ENCODE data around the gene LRATD1. TPM values are rescaled to one million over a fixed set of nuclear protein-coding genes. Genes with fewer than 3 reads are reported as not detected.
"Not testable (repeated sequence)": the region's sequence is repeated elsewhere in the genome, so short reads cannot be mapped to it uniquely, and the experiment has no call there.

LRATD1 gene, protein sequence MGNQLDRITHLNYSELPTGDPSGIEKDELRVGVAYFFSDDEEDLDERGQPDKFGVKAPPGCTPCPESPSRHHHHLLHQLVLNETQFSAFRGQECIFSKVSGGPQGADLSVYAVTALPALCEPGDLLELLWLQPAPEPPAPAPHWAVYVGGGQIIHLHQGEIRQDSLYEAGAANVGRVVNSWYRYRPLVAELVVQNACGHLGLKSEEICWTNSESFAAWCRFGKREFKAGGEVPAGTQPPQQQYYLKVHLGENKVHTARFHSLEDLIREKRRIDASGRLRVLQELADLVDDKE
- 27.8 and 29.3 TPM in 2 replicates for polyA plus RNA-seq (2014; cell fraction: cytosol; rRNA removed)
- 40.7 and 57.5 TPM in 2 replicates for polyA plus RNA-seq (2014; cell fraction: nucleus; rRNA removed)

DNA sequence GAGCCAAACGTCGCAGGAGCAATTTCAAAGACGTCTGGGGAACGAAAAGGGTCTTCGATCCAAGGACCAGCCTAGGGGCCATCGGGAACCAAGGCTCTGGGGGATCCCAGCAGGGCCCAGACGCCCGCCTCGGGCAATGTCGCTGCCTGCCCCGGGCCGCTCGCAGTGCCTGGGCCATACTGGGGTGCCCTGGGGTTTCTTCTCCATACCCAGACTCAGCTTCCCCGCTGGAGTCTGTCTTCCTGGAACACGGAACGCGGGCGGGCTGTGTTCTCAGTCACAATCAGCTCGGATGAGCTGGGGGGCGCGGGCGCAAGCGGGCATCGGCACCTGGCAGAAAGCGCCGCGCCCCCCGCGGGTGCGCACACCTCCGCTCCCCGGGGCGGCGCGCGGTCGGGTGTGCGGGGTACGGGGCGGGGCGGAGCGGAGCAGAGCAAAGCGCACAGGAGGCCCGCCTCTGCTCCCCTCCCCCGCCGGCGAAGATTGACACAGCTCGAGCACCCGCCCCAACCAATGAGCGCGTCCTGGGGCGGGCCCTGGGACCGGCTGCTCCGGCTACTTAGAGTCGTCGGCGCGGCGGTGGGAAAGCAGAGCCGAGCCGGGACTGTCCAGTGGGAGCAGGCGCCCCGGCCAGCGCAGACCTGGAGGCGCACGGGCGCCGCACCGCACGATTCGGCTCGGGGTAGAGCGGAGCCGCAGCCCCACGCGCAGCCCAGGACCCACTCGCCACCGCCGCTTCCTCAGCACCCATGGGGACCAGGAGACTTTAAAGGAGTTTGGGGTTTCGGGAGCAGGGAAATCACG, at the start of gene LRATD1:
LRATD1 (plus strand) TSS at position 585 of the 804 bp plus-strand sequence. CDS start 1,263 bp downstream, outside the sequence.
- peak; percentile 92 for DNase-seq (ENCODE audit: low spot score)

DNA sequence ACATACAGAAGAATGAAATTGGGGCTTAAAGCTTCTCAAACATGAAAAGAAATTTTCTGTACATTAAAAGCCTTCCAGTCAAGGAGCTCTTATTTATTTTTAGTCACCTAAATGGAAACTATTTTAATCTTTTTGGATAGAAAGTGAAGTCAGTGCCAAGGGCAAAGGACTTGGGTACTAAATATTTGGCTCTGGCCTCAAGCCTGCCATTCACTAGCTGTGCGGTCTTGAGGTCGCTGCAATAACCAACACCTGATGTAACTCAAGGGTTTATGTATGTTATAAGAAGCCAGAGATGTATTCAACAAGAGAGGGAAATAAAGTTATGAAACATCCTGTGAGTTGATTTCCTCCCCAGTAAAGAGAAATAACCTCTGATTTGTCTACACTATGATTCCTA, 49.5 kb upstream of the LRATD1 start:
- no peak for DNase-seq (ENCODE audit: low spot score)

DNA sequence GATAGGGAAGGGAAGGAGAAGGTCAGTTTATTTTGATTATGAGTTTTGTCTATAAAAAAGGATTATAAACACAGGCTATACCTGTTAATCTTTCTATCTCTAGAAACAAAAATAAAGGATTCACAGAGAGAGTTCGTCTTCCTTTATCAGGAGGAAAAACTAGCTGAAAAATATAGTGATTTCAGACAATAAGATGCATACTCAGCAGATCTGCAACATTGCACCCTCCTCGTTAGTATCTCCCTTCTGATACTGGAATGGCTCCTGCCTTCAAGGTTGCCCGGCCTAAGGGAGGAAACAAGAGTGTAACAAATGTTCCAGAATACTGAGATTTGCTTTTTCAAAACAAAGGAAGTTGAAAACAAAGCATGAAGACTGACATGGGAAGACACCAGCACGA, 48.7 kb upstream of the LRATD1 start:
- no peak for DNase-seq (ENCODE audit: low spot score)

DNA sequence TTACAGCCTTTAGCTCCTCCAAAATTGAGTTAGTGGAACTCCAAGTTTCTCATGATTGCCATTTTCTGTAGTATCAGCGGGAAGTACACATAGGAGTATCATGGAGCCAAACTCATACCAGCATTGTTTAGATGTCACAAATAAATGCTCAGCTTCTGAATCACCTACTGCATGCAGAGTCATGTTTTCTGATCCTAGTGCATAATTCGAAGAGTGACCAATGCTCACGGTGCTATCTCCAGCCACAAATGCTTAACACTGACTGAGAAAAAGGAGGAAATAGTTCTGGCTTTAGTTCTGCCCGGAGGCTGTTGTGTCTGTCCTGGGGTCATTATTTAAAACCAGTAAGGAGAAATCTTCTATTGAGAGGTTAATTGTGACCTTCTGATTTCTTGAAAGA, 45.4 kb upstream of the LRATD1 start:
- DNase-seq (ENCODE audit: low spot score) = no peak

DNA sequence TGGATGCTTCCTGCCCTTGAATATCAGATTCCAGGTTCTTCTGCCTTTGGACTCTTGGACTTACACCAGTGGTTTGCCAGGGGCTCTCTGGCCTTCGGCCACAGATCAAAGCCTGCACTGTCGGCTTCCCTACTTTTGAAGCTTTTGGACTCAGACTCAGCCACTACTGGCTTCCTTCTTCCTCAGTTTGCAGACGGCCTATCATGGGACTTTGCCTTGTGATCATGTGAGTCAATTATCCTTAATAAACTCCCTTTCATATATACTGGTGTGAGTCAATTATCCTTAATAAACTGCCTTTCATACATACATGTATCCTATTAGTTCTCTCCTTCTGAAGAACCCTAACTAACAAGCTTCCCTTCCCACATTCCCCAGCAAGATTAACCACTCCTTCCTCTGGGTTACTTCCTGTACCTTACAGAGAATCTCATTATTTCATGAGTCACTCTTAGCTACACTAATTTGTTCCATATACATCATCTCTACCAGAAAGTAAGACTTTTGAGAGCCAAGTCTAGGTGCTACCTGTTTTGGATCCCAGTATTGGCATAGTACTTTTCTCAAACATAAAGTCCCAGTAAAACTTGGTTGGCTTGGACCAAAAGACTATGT, 31.3 kb upstream of the LRATD1 start:
- no peak for DNase-seq (ENCODE audit: low spot score)

DNA sequence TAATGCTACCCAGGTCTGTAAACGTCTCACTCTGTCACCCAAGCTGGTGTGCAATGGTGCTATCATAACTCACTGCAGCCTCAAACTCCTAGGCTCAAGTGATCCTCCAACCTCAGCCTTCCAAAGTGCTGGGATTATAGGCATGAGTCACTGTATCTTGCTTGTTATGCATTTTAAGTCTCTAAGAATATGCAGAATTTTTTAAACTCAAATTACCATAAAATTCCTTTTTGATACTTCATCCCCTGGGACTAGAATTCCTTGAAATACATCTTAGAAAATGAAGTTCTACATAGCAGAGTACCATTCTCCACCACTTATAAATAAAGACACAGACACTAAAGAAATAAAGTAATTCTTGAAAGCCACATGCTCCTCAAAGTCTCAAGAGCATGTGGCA, 30.2 kb upstream of the LRATD1 start:
- no peak for DNase-seq (ENCODE audit: low spot score)

DNA sequence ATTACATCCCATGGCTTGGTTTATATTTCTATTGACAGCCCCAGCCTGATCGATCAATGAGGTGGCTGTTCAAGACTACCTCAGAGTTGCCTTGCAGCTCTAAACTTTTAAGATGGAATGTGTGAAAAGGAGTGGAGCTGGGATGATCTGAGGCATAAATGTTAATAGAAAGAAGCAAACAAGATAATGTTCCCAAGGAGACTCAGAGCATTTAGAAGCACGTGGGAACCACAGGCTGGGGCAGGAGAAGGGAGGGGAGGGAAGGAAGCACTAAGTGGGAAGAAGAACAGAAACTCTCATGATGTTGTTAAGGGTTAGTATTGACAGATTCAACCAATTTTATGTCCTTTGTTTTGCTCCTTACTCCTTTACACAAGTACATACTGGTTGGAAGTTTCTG, 28.8 kb upstream of the LRATD1 start:
- DNase-seq (ENCODE audit: low spot score) = no peak

DNA sequence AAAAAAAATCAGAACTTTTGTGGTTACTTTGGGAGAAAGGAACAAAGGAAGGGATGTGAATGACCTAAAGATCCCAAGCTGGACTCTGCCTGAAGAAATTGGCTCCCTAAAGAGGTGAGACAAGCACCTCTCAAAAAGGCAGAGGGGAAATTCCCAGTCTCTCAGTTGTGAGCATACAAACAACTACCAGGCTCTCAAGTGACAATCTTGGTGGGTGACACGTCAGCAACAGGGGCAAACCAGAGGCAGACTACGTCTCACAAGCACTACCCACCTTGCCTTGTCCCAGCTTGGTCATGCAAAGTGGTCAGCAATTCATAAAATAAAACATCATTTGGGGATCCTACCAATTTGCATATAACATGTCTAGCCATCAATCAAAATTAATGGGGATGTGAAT, 24.3 kb upstream of the LRATD1 start:
- DNase-seq (ENCODE audit: low spot score) = no peak

DNA sequence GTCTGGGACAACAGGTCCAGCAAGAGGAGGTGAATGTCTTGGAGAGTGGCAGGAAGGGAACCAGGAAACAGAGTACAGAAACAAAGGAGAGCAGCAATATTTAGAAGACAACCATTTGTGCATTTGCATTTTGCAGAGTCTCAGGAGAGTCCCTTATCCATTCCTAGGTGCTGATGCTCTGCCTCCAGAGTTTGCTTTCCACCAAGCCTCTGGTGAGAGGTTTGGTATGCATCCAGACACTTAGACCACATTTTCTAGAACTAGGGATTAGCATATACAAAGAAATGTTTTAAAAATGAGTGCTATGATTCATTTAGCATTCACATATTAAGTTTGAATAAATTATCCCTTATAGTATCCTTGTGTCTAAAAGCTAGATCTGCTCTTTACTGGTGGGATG, 18.5 kb upstream of the LRATD1 start:
- DNase-seq (ENCODE audit: low spot score) = no peak

DNA sequence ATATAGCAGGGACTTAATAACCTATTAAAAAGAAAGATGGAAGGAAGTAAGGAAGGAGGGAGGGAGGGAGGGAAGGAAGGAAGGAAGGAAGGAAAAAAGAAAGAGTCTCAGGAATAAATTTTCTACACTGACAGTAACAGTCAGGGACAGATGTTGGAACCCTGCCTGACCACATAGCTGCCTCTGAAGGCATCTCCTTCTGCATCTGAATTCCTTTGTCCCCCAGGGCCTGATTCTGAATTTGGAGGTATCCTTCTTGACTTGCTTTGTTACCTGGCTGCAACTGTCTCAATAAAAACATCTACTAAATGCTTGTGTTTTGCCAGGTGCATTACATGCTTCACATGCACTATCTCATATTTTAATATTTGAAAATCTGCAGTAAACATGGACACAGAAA, 17.4 kb upstream of the LRATD1 start:
- DNase-seq (ENCODE audit: low spot score) = no peak

DNA sequence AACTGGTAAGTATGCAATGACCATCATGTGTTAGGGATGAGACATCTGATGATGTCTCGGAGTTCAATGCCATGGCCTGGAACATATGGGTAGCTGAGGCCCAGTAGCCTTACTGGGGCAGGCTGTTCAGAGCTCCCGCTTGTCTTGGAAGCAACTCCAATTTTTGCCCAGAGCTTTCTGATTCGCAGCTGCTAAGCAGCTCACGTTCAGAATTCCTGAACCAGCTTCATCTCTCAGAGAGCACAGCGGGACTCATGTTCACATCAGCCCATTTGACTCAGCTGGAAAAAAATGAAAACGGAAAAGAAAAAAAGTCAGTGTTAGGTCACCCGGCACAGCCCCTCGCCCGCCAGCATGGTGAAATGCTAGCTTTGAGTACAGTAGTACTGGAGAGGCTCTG, 16.8 kb upstream of the LRATD1 start:
- DNase-seq (ENCODE audit: low spot score) = no peak

DNA sequence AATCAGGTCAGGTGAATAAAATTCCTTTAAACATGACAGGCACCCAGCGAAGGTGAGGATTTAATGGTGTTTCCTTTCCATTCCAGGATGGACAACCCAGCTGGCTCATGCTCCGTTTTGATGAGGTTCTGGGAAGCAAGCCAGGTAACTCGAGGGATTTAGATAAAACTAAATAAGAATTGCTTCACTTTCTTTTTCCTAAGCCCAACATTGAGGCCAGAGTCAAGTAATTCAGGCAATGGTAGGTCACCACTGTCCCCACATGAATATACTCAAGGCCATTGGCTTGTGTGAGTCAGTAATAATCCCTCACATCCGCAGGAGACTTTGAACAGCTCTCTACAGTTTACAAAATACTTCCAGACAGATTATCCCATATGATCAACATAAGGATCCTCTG, 16.2 kb upstream of the LRATD1 start:
- no peak for DNase-seq (ENCODE audit: low spot score)

DNA sequence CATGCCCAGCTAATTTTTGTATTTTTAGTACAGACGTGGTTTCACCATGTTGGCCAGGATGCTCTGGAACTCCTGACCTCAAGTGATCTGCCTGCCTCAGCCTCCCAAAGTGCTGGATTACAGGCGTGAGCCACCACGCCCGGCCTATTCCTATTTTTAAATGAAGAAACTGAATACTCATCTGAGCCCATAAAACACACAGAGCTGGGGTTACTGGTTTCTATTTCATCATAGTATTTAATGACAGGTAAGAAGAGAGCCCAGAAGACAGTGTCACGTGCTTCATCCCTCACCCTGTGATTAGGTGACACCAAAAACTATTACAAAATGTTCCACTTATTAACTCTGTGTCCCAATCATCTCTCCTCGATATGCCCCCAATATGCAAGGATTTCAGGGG, 15.6 kb upstream of the LRATD1 start:
- DNase-seq (ENCODE audit: low spot score) = no peak

DNA sequence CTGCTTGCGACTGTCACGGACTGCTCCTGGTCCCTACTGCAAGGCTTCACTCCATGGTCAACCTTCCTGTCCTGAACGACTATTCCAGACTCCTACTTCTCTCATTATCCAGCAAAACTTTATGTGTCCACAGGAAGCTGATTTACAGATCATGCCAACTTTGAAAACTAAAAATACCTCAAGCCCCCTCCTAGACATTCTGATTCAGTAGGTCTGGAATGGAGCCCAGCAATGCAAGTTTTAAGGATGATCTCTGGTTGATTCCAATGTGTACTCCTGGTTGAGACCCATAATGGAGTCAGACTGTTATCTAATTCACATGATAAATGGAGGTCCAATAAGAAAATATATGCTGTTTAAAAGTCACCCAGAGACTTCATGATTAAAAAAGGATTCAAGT, 13.1 kb upstream of the LRATD1 start:
- DNase-seq (ENCODE audit: low spot score) = no peak

DNA sequence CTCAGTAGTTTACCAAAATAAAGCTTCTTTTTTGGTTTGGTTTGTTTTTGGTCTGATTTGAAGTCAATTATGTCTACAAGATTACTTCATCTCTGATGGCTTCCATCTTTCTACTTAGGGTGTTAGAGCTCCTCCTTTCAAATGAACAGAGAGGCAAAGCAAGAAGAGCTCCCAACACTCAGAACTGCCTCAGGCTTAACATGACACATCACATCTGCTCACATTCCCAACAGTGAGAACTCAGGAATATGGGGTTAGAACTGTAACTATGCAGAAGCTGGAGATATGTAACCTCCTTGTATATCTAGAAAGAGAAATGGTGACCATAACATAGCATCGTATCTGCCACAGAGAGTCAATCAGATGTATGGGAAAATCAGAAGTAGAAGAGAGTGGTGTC, 11.4 kb upstream of the LRATD1 start:
- DNase-seq (ENCODE audit: low spot score) = no peak

DNA sequence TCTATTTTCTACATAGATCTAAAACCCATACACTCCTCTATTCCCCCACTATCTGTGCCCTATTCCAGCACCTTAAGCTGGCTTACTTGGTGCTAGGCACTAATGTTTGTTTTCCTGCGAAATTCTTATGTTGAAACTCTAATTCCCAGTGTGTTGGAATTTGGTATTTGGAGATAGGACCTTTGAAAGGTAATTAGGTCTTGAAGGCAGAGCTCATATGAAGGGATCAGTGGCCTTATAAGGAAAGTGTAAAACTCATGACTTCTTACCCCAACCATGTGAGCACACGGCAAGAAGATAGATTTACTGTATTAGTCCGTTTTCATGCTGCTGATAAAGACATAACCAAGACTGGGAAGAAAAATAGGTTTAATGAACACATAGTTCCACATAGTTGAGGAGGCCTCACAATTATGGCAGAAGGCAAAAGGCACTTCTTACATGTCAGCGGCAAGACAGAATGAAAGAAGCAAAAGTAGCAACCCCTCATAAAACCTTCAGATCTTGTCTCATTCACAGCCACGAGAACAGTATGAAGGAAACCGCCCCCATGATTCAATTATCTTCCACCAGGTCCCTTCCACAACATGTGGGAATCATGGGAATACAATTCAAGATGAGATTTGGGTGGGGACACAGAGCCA, 10.5 kb upstream of the LRATD1 start:
- no peak for DNase-seq (ENCODE audit: low spot score)

DNA sequence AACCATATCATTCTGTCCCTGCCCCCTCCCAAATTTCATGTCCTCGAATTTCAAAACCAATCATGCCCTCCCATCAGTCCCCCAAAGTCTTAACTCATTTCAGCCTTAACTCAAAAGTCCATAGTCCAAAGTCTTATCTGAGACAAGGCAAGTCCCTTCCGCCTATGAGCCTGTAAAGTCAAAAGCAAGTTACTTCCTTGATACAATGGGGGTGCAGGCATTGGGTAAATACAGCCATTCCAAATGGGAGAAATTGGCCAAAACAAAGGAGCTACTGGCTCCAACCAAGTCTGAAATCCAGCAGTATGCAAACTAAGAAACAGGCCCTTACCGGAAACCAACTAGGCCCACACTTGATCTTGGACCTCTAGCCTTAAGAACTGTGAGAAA, 10.0 kb upstream of the LRATD1 start:
- DNase-seq (ENCODE audit: low spot score) = not testable (repeated sequence)

DNA sequence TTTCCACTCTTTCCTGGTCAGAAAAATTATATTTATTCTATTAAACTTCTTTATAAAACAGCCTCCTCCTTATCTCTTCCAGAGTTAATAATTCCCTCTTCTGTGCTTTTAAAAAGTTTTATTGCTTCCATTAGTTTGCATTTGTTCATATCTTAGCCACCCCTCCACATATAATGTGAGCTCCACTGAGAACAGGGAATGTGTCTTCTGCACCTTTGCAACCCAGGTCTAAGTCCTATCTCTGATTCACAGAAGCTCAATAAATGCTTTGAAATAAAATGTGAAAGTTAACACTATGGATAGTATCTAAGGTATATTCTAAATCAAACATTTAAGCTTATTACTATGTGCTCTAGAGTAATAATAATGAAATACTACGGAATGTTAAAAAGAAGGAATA, 9.3 kb upstream of the LRATD1 start:
- no peak for DNase-seq (ENCODE audit: low spot score)

DNA sequence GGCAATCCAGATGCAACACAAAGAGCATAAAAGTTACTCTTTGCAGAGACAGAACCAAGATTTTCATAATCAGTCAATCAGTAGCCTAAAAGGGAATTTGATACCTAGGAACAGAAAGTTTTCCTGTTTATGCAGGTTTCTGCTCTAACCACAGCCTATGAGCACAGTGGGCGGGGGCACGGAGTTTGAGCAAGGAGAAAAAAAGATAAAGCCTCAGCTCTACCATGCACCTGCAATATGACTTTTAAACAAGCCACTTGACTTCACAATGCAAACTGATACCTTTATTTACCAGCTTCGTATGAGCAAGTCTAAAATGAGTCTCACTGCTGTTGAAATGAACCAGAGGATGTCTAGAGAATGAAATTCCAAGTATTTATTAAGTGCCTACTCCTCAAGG, 5.6 kb upstream of the LRATD1 start:
- DNase-seq (ENCODE audit: low spot score) = no peak

DNA sequence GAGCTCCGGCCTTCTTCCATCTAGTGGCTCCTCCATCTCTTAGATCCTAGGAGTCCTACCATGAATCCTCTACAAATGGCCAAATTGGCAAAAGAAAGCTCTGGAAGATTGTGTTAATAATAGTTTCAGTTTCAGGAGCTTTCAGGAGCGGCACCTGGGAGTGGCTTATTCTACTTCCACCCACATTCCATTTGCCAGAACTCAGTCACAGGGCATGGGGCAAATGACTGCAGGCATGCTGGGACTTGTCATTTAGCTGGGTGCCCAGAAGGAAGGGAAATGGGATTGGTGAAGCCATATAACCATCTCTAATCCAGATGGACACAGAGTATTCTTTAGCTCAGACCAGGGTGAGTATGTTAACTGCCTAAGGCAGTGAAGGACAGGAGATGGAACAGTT, 3.6 kb upstream of the LRATD1 start:
- DNase-seq (ENCODE audit: low spot score) = no peak

DNA sequence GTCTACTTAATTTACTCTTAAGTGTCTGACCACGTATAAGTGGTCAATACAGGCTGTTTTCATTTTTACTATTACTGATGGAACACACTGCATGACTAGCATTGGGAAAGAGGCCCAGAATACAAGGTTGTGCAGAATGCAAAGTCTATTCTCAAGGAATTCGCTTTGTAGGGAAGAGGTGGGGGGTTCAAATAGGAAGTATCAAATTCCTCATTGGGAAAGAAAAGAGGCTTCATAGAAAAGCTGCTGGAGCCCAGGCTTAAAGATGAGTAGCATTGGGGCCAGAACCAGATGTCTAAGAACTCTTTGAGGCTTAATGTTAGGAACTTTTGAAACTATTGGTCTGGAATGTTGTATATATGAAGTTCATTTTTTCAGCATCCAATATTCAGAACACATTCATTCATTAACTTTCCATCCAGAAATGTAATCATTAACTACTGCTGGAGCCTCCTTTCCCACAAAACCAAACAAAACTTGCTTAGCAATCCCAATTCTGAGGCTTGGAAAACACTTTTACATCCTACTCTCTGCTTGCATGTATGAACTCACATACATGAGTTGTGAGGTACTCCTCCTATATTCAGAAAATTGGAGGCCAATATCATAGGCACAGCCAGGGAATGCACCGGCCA, 994 bp upstream of the LRATD1 start:
- DNase-seq (ENCODE audit: low spot score) = no peak

DNA sequence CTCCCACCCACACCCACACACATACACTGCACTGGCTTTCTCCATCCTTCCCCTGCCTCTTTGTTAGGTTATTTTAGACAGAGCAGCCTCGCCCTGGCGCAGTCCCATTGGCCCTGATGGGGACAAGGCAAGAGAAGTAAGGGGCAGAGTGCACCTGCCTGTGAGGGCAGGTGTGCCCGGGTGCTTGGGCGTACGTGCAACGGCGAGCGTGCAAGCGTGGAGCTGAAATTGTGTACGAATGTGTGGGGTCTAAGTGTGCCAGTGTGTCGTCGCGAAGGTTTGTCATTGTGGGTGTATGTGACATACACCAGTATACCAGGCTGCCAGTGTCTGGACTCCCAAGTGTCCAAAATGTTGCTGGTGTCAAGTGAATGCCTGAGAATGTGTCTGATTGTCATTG, 544 bp downstream of the LRATD1 start:
- peak; percentile 26 for DNase-seq (ENCODE audit: low spot score)

Data from SK-N-DZ (cell line).